ENCODE results near the gene CDC42SE1.
A peak's percentile ranks its signal among the peaks of the same experiment; 100 is the strongest.
"Not testable (repeated sequence)": the region's sequence is repeated elsewhere in the genome, so short reads cannot be mapped to it uniquely, and the experiment has no call there.

CDC42SE1 gene

GRCh38 chr1:151059109-151060006 lies at the start of gene CDC42SE1:
Gene CDC42SE1, minus strand, starts transcription at chr1:151059622. Its CDS starts 3,892 bp downstream, at chr1:151055730.
- peak; percentile 86 for DNase-seq (ENCODE audit: low spot score)

- DNase-seq (ENCODE audit: low spot score), result no peak
These were observed 48.9 kb upstream of the CDC42SE1 start for GRCh38 chr1:151108331-151108730.

- DNase-seq (ENCODE audit: low spot score), result no peak
These were observed 47.5 kb upstream of the CDC42SE1 start for GRCh38 chr1:151106894-151107293.

GRCh38 chr1:151104630-151105029 lies 45.2 kb upstream of the CDC42SE1 start:
- DNase-seq (ENCODE audit: low spot score), result no peak

GRCh38 chr1:151098126-151098525 lies 38.7 kb upstream of the CDC42SE1 start:
- no peak for DNase-seq (ENCODE audit: low spot score)

- not testable (repeated sequence) for DNase-seq (ENCODE audit: low spot score)
These were observed 38.0 kb upstream of the CDC42SE1 start for GRCh38 chr1:151097426-151097825.

- no peak for DNase-seq (ENCODE audit: low spot score)
These were observed 26.6 kb upstream of the CDC42SE1 start for GRCh38 chr1:151085953-151086559.

- no peak for DNase-seq (ENCODE audit: low spot score)
These were observed 12.8 kb upstream of the CDC42SE1 start for GRCh38 chr1:151072224-151072623.

GRCh38 chr1:151070474-151071276 lies 11.3 kb upstream of the CDC42SE1 start, which contains the start of gene GABPB2:
Gene GABPB2, plus strand, starts transcription at chr1:151070761. Its CDS starts 17,429 bp downstream, at chr1:151088190.
- DNase-seq (ENCODE audit: low spot score), result peak; percentile 70

- no peak for DNase-seq (ENCODE audit: low spot score)
These were observed 9.7 kb upstream of the CDC42SE1 start for GRCh38 chr1:151069103-151069486.

- DNase-seq (ENCODE audit: low spot score), result no peak
These were observed 7.8 kb upstream of the CDC42SE1 start for GRCh38 chr1:151067185-151067584.

- no peak for DNase-seq (ENCODE audit: low spot score)
These were observed 5.7 kb upstream of the CDC42SE1 start for GRCh38 chr1:151065089-151065645.

GRCh38 chr1:151062741-151063371 lies 3.4 kb upstream of the CDC42SE1 start:
- no peak for DNase-seq (ENCODE audit: low spot score)

- DNase-seq (ENCODE audit: low spot score), result no peak
These were observed 2.3 kb upstream of the CDC42SE1 start for GRCh38 chr1:151061704-151062103.

GRCh38 chr1:151060657-151061421 lies 1.4 kb upstream of the CDC42SE1 start:
- DNase-seq (ENCODE audit: low spot score), result no peak

GRCh38 chr1:151060007-151060656 lies 710 bp upstream of the CDC42SE1 start, which contains the start of gene MLLT11:
Gene MLLT11, plus strand, starts transcription at chr1:151060397. Its CDS starts 6,828 bp downstream, at chr1:151067225.
- peak; percentile 65 for DNase-seq (ENCODE audit: low spot score)

- DNase-seq (ENCODE audit: low spot score), result no peak
These were observed 730 bp downstream of the CDC42SE1 start for GRCh38 chr1:151058692-151059091.

- DNase-seq (ENCODE audit: low spot score), result no peak
These were observed 3.3 kb downstream of the CDC42SE1 start for GRCh38 chr1:151056149-151056548.

- DNase-seq (ENCODE audit: low spot score), result no peak
These were observed 3.8 kb downstream of the CDC42SE1 start for GRCh38 chr1:151055581-151055980.

- DNase-seq (ENCODE audit: low spot score), result no peak
These were observed 4.4 kb downstream of the CDC42SE1 start for GRCh38 chr1:151054971-151055547.
